HepG2 (cell line): Measurements from ENCODE around the gene TRABD. TPM values are rescaled to one million over a fixed set of nuclear protein-coding genes. Genes with fewer than 3 reads are reported as not detected.

ENCODE experiments used
- ATAC-seq: fragments of 200-7000 bp; cut with Tn5 transposase; 3 replicates; pipeline ENCODE4 v1.9.1; 2020; ENCODE audit warnings: mild to moderate bottlenecking, moderate library complexity
- BruUV-seq: library from RNA; stranded (reverse); fragments of 400-500 nt; replicated peaks from 2 replicates; lab custom pipeline; 2021; lab: Mats Ljungman, UMichigan
- CTCF ChIA-PET: fragments of 300-600 bp; formaldehyde crosslinking; extraction: SDS; loops from one replicate; lab custom pipeline; 2021; ENCODE audit warnings: low total read pairs, inconsistent platforms, low intra/inter-chr PET ratio; lab: Yijun Ruan, JAX
- POLR2A ChIA-PET: fragments of 350-600 bp; sonication (Branson Sonifier 250); formaldehyde crosslinking; loops from one replicate; lab custom pipeline; 2020; ENCODE audit warnings: antibody characterized with exemption, inconsistent platforms; lab: Yijun Ruan, JAX
- DNase-seq: peaks from one replicate; pipeline ENCODE4 v3.0.0-alpha.2; 2015; ENCODE audit warnings: low spot score
- FAIRE-seq: peaks from 3 replicates; lab custom pipeline; 2011; peaks lifted over from hg19 to GRCh38; lab: Jason Lieb, UNC
- H2AFZ ChIP-seq: one replicate; pipeline ENCODE4 v1.6.1; 2011; ENCODE audit warnings: low read length, inconsistent platforms
- H3K27ac ChIP-seq: fragments of 300-600 bp; 3 replicates; pipeline ENCODE4 v1.8.0; 2011; ENCODE audit warnings: mixed run types, mild to moderate bottlenecking, mixed read lengths, low read length, inconsistent platforms; ENCODE audit not compliant: insufficient read depth; ENCODE audit errors: extremely low read length
- H3K27me3 ChIP-seq, 2 experiments: fragments of 200-600 bp in 1 of 2; 2 replicates in 1 of 2; 3 replicates in 1 of 2; pipeline versions ENCODE4 v1.6.0 to v1.8.0; 2011; ENCODE audit warnings: low read length in 2 of 2, mild to moderate bottlenecking in 2 of 2, moderate library complexity in 2 of 2, inconsistent platforms in 1 of 2; ENCODE audit not compliant: insufficient read depth in 2 of 2, control insufficient read depth in 1 of 2
- H3K36me3 ChIP-seq, 2 experiments: fragments of 200-600 bp in 1 of 2; replicated peaks in 1 of 2; 2 replicates in 1 of 2; 3 replicates in 1 of 2; pipeline versions ENCODE4 v1.5.1 to v1.8.0; 2011; ENCODE audit warnings: low read length in 2 of 2, inconsistent platforms in 1 of 2; ENCODE audit not compliant: insufficient read depth in 2 of 2, control insufficient read depth in 1 of 2
- H3K4me1 ChIP-seq: 2 replicates; pipeline ENCODE4 v1.5.1; 2012; ENCODE audit warnings: low read length, inconsistent platforms; ENCODE audit not compliant: insufficient read depth
- H3K4me2 ChIP-seq: 2 replicates; pipeline ENCODE4 v1.6.0; 2011; ENCODE audit warnings: low read depth, low read length, inconsistent platforms
- H3K4me3 ChIP-seq, 3 experiments: fragments of 200-600 bp in 1 of 3; sonication (generic), shearing (Covaris generic) in 1 of 3; replicated peaks in 1 of 3; 2 replicates each; pipeline ENCODE4 v1.5.1; 2011 to 2016; ENCODE audit warnings: low read length in 3 of 3, inconsistent platforms in 2 of 3, low read depth in 2 of 3, mild to moderate bottlenecking in 2 of 3, control low read depth in 1 of 3, mixed read lengths in 1 of 3; ENCODE audit not compliant: insufficient read depth in 1 of 3
- H3K79me2 ChIP-seq: one replicate; pipeline ENCODE4 v1.6.1; 2011; ENCODE audit warnings: low read length, inconsistent platforms; ENCODE audit not compliant: insufficient read depth
- H3K9ac ChIP-seq: 2 replicates; pipeline ENCODE4 v1.6.0; 2011; ENCODE audit warnings: mild to moderate bottlenecking, low read depth, low read length, inconsistent platforms; ENCODE audit not compliant: insufficient read depth
- H3K9me3 ChIP-seq: 2 replicates; pipeline ENCODE4 v1.5.1; 2012; ENCODE audit warnings: mild to moderate bottlenecking, low read length
- H4K20me1 ChIP-seq: 2 replicates; pipeline ENCODE4 v1.6.0; 2011; ENCODE audit warnings: inconsistent platforms, mild to moderate bottlenecking, low read length, moderate library complexity; ENCODE audit not compliant: insufficient read depth
- ATF2 ChIP-seq: sonication (generic); formaldehyde crosslinking; IDR thresholded peaks from 2 replicates; pipeline ENCODE4 v1.4.0; 2020; ENCODE audit warnings: missing genetic modification reagents
- ATF5 ChIP-seq: sonication (generic); formaldehyde crosslinking; IDR thresholded peaks from 2 replicates; pipeline ENCODE4 v1.4.0; 2020; ENCODE audit warnings: mild to moderate bottlenecking, low read depth, missing genetic modification reagents
- BHLHE40 ChIP-seq: IDR thresholded peaks from 2 replicates; pipeline ENCODE4 v1.6.1; 2011; ENCODE audit warnings: low read length, improper control_type of control experiment
- EED ChIP-seq: sonication (generic); formaldehyde crosslinking; IDR thresholded peaks from 2 replicates; pipeline ENCODE4 v1.5.0; 2020; ENCODE audit warnings: mild to moderate bottlenecking, missing genetic modification reagents
- JUN ChIP-seq: sonication (generic); formaldehyde crosslinking; IDR thresholded peaks from 2 replicates; pipeline ENCODE4 v1.4.0; 2020; ENCODE audit warnings: mild to moderate bottlenecking, missing genetic modification reagents
- MTA3 ChIP-seq: sonication (generic); formaldehyde crosslinking; IDR thresholded peaks from 2 replicates; pipeline ENCODE4 v1.4.0; 2020; ENCODE audit warnings: missing genetic modification reagents
- MTF2 ChIP-seq: sonication (generic); formaldehyde crosslinking; IDR thresholded peaks from 2 replicates; pipeline ENCODE4 v1.5.0; 2020; ENCODE audit warnings: missing genetic modification reagents, borderline replicate concordance
- RAD21 ChIP-seq: fragments of 450-650 bp; formaldehyde crosslinking; IDR thresholded peaks from 2 replicates; pipeline ENCODE4 v1.5.0; 2020; ENCODE audit warnings: mild to moderate bottlenecking
- SIX1 ChIP-seq: sonication (generic); formaldehyde crosslinking; IDR thresholded peaks from 2 replicates; pipeline ENCODE4 v1.4.0; 2020; ENCODE audit warnings: missing genetic modification reagents, borderline replicate concordance
- TAF1 ChIP-seq: sonication (generic); formaldehyde crosslinking; IDR thresholded peaks from 2 replicates; pipeline ENCODE4 v1.4.0; 2020; ENCODE audit warnings: missing genetic modification reagents
- ZNF407 ChIP-seq: sonication (generic); formaldehyde crosslinking; IDR thresholded peaks from one replicate; pipeline ENCODE4 v1.5.1; 2020; ENCODE audit warnings: mild to moderate bottlenecking, missing genetic modification reagents; ENCODE audit errors: not compliant biosample characterization
- ZNF746 ChIP-seq: sonication (generic); formaldehyde crosslinking; IDR thresholded peaks from 2 replicates; pipeline ENCODE4 v1.8.0; 2022; ENCODE audit warnings: mild to moderate bottlenecking, missing genetic modification reagents
- WGBS: methylation state at CpG from one replicate; pipeline ENCODE4 v1.1.6; 2017; ENCODE audit warnings: low lambda C conversion rate; 5-methylcytosine and 5-hydroxymethylcytosine counted together
- in situ Hi-C: cut with HindIII; loops from 2 replicates; pipeline ENCODE4 v1.10.0; 2017; ENCODE audit warnings: low pct_unique_long_range_greater_than_20kb; ENCODE audit not compliant: extremely low pct_ligation_motif_present
- intact Hi-C: fragments of 100-400 bp; cut with micrococcal nuclease; formaldehyde crosslinking; loops from one replicate; pipeline ENCODE4 v1.10.0; 2022; ENCODE audit not compliant: unreplicated experiment
- polyA plus RNA-seq, 8 experiments: library from polyadenylated mRNA; depleted of rRNA in 3 of 8; stranded (reverse) in 7 of 8; unstranded in 1 of 8; fragments of >200 nt; fragmentation: Illumina TruSeq in 4 of 8; extraction: Trizol in 4 of 8; gene quantifications; 2 replicates each; pipeline versions ENCODE4 v1.2.1 to v1.2.3, GENCODE V29; 2011 to 2016; ENCODE audit warnings: low read depth in 4 of 8, missing spikeins in 1 of 8, mixed read lengths in 1 of 8; ENCODE audit not compliant: insufficient read depth in 1 of 8
- total RNA-seq, 5 experiments: library from RNA; depleted of rRNA; stranded (reverse); fragments of >200 nt; fragmentation: Illumina TruSeq; extraction: Trizol; gene quantifications; 2 replicates each; pipeline ENCODE4 v1.2.3, GENCODE V29; 2016; ENCODE audit warnings: low read depth in 1 of 5

Gene TRABD
- total and polyA plus RNA-seq, 2 of the 13 experiments (the other 11 are each of a cell fraction or from before 2014, with no cell fraction given), result 21.5 to 28.9 TPM

GRCh38 chr22:50200461-50201190, 14.9 kb downstream of the TRABD start, which contains the start of gene SELENOO:
Gene SELENOO (plus strand): TSS chr22:50201011. CDS start chr22:50201037, 26 bp downstream.
- no peak within 1 kb of the TSS for H2AFZ ChIP-seq
- ChIA-PET POLR2A (no interaction called here), CTCF (no interaction called here)
- H3K9me3 ChIP-seq, result no peaks in the 10 kb centered on the region
- no peaks in the 10 kb centered on the region for H3K27me3 ChIP-seq
- in situ Hi-C loops (no loop called here), intact Hi-C loops (no loop called here)
- peak within 1 kb of the TSS; percentile 70 to 91 (median 88) for H3K4me3 ChIP-seq
- DNase-seq (peak; percentile 75), ATAC-seq (peak; percentile 80), FAIRE-seq (peak; percentile 48)
- no CpG with 5 or more reads among the region's 105 CpGs for WGBS
- peak within 1 kb of the TSS; percentile 74 for H3K9ac ChIP-seq
- H3K36me3 ChIP-seq, result peaks cover 5 to 7% of the 10 kb centered on the region in 2 experiments; a peak in 3 of 5 replicates
- peaks cover 38% of the 10 kb centered on the region for H3K4me1 ChIP-seq
- TSS peak; percentile 81 for BruUV-seq
- H3K4me2 ChIP-seq, result peak within 1 kb of the TSS; percentile 99
- peaks cover 14% of the 10 kb centered on the region for H3K79me2 ChIP-seq
- peak within 1 kb of the TSS; percentile 73 for H3K27ac ChIP-seq
- H4K20me1 ChIP-seq, result peaks cover 11% of the 10 kb centered on the region
- TF ChIP-seq JUN (CRISPR knock-in tag) (no peak), TAF1 (CRISPR knock-in tag) (peak; percentile 28; the same call in 1 of the 2 replicates), EED (peak; percentile 30; the same call in 1 of the 2 replicates), MTA3 (CRISPR knock-in tag) (no peak), RAD21 (CRISPR knock-in tag) (peak; percentile 13; the same call in 1 of the 2 replicates), MTF2 (no peak), BHLHE40 (no peak), SIX1 (CRISPR knock-in tag) (no peak), ATF2 (CRISPR knock-in tag) (no peak), ZNF746 (CRISPR knock-in tag) (no peak), ZNF407 (no peak), ATF5 (no peak)
